GM23338 (cell line): Measurements from ENCODE around the gene TSKS. TPM values are rescaled to one million over a fixed set of nuclear protein-coding genes. Genes with fewer than 3 reads are reported as not detected.
A peak's percentile ranks its signal among the peaks of the same experiment; 100 is the strongest.

Experiments used
- ATAC-seq: fragments of 200-7000 bp; cut with Tn5 transposase; 3 replicates; pipeline ENCODE4 v1.9.1; 2020
- DNase-seq: peaks from one replicate; pipeline ENCODE4 v3.0.0-alpha.2; 2015; ENCODE audit warnings: low spot score
- H2AFZ ChIP-seq: fragments of 200-600 bp; sonication (generic); 2 replicates; pipeline ENCODE4 v1.8.0; 2016; ENCODE audit warnings: antibody characterized with exemption, mild to moderate bottlenecking, moderate library complexity
- H3F3A ChIP-seq: fragments of 200-600 bp; sonication (generic); replicated peaks from 2 replicates; pipeline ENCODE4 v1.8.0; 2017; ENCODE audit warnings: antibody characterized with exemption, mixed run types, low read depth
- H3K27ac ChIP-seq: fragments of 200-600 bp; sonication (generic); 2 replicates; pipeline ENCODE4 v1.6.1; 2016; ENCODE audit warnings: low read depth
- H3K27me3 ChIP-seq: fragments of 200-600 bp; sonication (generic); 2 replicates; pipeline ENCODE4 v1.8.0; 2016; ENCODE audit warnings: mild to moderate bottlenecking, mixed run types, moderate library complexity; ENCODE audit not compliant: insufficient read depth
- H3K36me3 ChIP-seq: fragments of 200-600 bp; sonication (generic); 2 replicates; pipeline ENCODE4 v1.8.0; 2016; ENCODE audit warnings: mild to moderate bottlenecking; ENCODE audit not compliant: insufficient read depth
- H3K4me1 ChIP-seq: fragments of 200-600 bp; sonication (generic); 2 replicates; pipeline ENCODE4 v1.8.0; 2016; ENCODE audit warnings: mild to moderate bottlenecking, moderate library complexity; ENCODE audit not compliant: insufficient read depth
- H3K4me2 ChIP-seq: fragments of 200-600 bp; sonication (generic); 2 replicates; pipeline ENCODE4 v1.7.1; 2017; ENCODE audit warnings: mixed run types
- H3K4me3 ChIP-seq: fragments of 200-600 bp; sonication (generic); 2 replicates; pipeline ENCODE4 v1.6.1; 2016; ENCODE audit warnings: mixed run types
- H3K79me2 ChIP-seq: fragments of 200-600 bp; sonication (generic); replicated peaks from 2 replicates; pipeline ENCODE4 v1.8.0; 2017; ENCODE audit warnings: mild to moderate bottlenecking; ENCODE audit not compliant: insufficient read depth
- H3K9me2 ChIP-seq: fragments of 200-600 bp; sonication (generic); 2 replicates; pipeline ENCODE4 v1.8.0; 2017; ENCODE audit not compliant: insufficient read depth
- H4K20me1 ChIP-seq: fragments of 200-600 bp; sonication (generic); replicated peaks from 2 replicates; pipeline ENCODE4 v1.8.0; 2017; ENCODE audit warnings: mild to moderate bottlenecking; ENCODE audit not compliant: insufficient read depth
- H3K27ac Mint-ChIP-seq: 2 replicates; pipeline ENCODE4 v1.8.0; 2020; ENCODE audit warnings: inconsistent platforms, mild to moderate bottlenecking, moderate library complexity, mixed read lengths
- H3K27me3 Mint-ChIP-seq: 3 replicates; pipeline ENCODE4 v1.8.0; 2022; ENCODE audit warnings: low read depth, mild to moderate bottlenecking, moderate library complexity, mixed read lengths, inconsistent platforms; ENCODE audit not compliant: insufficient read depth, poor library complexity
- H3K36me3 Mint-ChIP-seq: 3 replicates; pipeline ENCODE4 v1.8.0; 2021; ENCODE audit warnings: low read depth, mild to moderate bottlenecking, inconsistent platforms, moderate library complexity, mixed read lengths
- H3K4me1 Mint-ChIP-seq: 3 replicates; pipeline ENCODE4 v1.8.0; 2020; ENCODE audit warnings: mild to moderate bottlenecking, inconsistent platforms, mixed read lengths
- H3K4me3 Mint-ChIP-seq: 3 replicates; pipeline ENCODE4 v1.8.0; 2021; ENCODE audit warnings: moderate library complexity, mild to moderate bottlenecking, inconsistent platforms, mixed read lengths
- H3K9me3 Mint-ChIP-seq: 3 replicates; pipeline ENCODE4 v1.8.0; 2020; ENCODE audit warnings: moderate library complexity, mild to moderate bottlenecking, inconsistent platforms, mixed read lengths
- CTCF ChIP-seq, 2 experiments: fragments of 200-600 bp in 1 of 2; sonication (generic) in 1 of 2; conservative IDR thresholded peaks; 2 replicates each; pipeline versions ENCODE4 v1.5.1 to v1.6.1; 2016 to 2017; ENCODE audit warnings: antibody characterized with exemption in 2 of 2, low read depth in 2 of 2, mild to moderate bottlenecking in 2 of 2, moderate library complexity in 1 of 2
- ETS1 ChIP-seq: IDR thresholded peaks from 2 replicates; pipeline ENCODE4 v1.6.1; 2016; ENCODE audit warnings: antibody characterized with exemption
- EZH2 ChIP-seq: fragments of 200-600 bp; sonication (generic); IDR thresholded peaks from one replicate; pipeline ENCODE4 v1.8.0; 2017; ENCODE audit warnings: antibody characterized with exemption, mild to moderate bottlenecking, low read depth; ENCODE audit not compliant: unreplicated experiment
- POLR2AphosphoS5 ChIP-seq: IDR thresholded peaks from 2 replicates; pipeline ENCODE4 v1.6.1; 2016; ENCODE audit warnings: antibody characterized with exemption, low read depth
- REST ChIP-seq: IDR thresholded peaks from one replicate; pipeline ENCODE4 v1.6.1; 2018; ENCODE audit warnings: antibody characterized with exemption; ENCODE audit not compliant: unreplicated experiment
- STAT1 ChIP-seq: IDR thresholded peaks from one replicate; pipeline ENCODE4 v1.6.1; 2016; ENCODE audit warnings: antibody characterized with exemption; ENCODE audit not compliant: unreplicated experiment
- ZNF114 ChIP-seq: fragments of 250-450 bp; sonication (Bioruptor Pico); IDR thresholded peaks from 2 replicates; pipeline ENCODE4 v1.5.0; 2020; ENCODE audit warnings: mild to moderate bottlenecking, moderate library complexity
- ZNF331 ChIP-seq: fragments of 250-450 bp; sonication (Bioruptor Pico); IDR thresholded peaks from 2 replicates; pipeline ENCODE4 v1.5.0; 2020; ENCODE audit warnings: low read depth, mild to moderate bottlenecking, moderate library complexity
- polyA plus RNA-seq: library from polyadenylated mRNA; unstranded; fragments of >200 nt; fragmentation: Nextera tagmentation; extraction: Ambion mirVana; gene quantifications from 2 replicates; pipeline ENCODE4 v1.2.1, GENCODE V29; 2016
- total RNA-seq: library from RNA; depleted of rRNA; stranded (reverse); fragments of >200 nt; shearing (Covaris generic); gene quantifications from 2 replicates; pipeline ENCODE4 v1.2.3, GENCODE V29; 2014

The TSKS gene
- total and polyA plus RNA-seq, 2 experiments from 2014 or later = 0.99 TPM; not detected in 1

GRCh38 chr19:49811328-49811727 lies 48.2 kb upstream of the TSKS start (continued):
- TF ChIP-seq REST (no peak), STAT1 (no peak), ZNF331 (CRISPR knock-in tag) (no peak), ETS1 (no peak), EZH2 (no peak)

- Mint-ChIP-seq H3K27me3 (peaks cover 28% of the 10 kb centered on the region), H3K27ac (no peak overlapping the region), H3K4me1 (peaks cover 27% of the 10 kb centered on the region), H3K9me3 (no peaks in the 10 kb centered on the region; the same call in 2 of the 3 replicates), H3K36me3 (peaks cover 21% of the 10 kb centered on the region), H3K4me3 (peak overlapping the region; percentile 43; the same call in 2 of the 3 replicates)
- Histone ChIP-seq H4K20me1 (no peaks in the 10 kb centered on the region; the same call in 1 of the 2 replicates), H3K36me3 (no peaks in the 10 kb centered on the region; the same call in 1 of the 2 replicates), H3K79me2 (no peaks in the 10 kb centered on the region), H3K9me2 (no peaks in the 10 kb centered on the region), H3K4me3 (peak overlapping the region; percentile 63), H3K27me3 (no peaks in the 10 kb centered on the region), H3K4me2 (peak overlapping the region; percentile 87), H2AFZ (no peak overlapping the region), H3F3A (peaks cover 23% of the 10 kb centered on the region), H3K27ac (no peak overlapping the region), H3K4me1 (peaks cover 22% of the 10 kb centered on the region; the same call in 1 of the 2 replicates)
- TF ChIP-seq EZH2 (no peak), REST (no peak), ZNF114 (CRISPR knock-in tag) (no peak), CTCF (conservative IDR thresholded peaks at IDR 0.05; ENCODE audit: low read depth in 2 of 2) (no peak), POLR2AphosphoS5 (no peak)
- no peak for ATAC-seq
- no peak for DNase-seq
These were observed 46.9 kb upstream of the TSKS start for GRCh38 chr19:49809941-49810389.
